H1 (cell line): Measurements from ENCODE around the gene PXDN. TPM values are rescaled to one million over a fixed set of nuclear protein-coding genes. Genes with fewer than 3 reads are reported as not detected.

Source experiments
- BCL11A ChIP-seq, 2 experiments: IDR thresholded peaks; one replicate each; pipeline ENCODE4 v1.6.1; 2011; ENCODE audit warnings: low read depth in 2 of 2, low read length in 2 of 2, mild to moderate bottlenecking in 2 of 2
- GTF2F1 ChIP-seq: IDR thresholded peaks from 2 replicates; pipeline ENCODE4 v1.6.1; 2012; ENCODE audit warnings: low read depth, low read length, improper control_type of control experiment, borderline replicate concordance
- JUN ChIP-seq: IDR thresholded peaks from 2 replicates; pipeline ENCODE4 v1.6.1; 2011; ENCODE audit warnings: low read depth, mild to moderate bottlenecking, improper control_type of control experiment, low read length
- POU5F1 ChIP-seq: IDR thresholded peaks from 2 replicates; pipeline ENCODE4 v1.6.1; 2011; ENCODE audit warnings: low read depth, mild to moderate bottlenecking, low read length, moderate library complexity
- SAP30 ChIP-seq: fragments of 300-600 bp; sonication (generic); IDR thresholded peaks from 2 replicates; pipeline ENCODE4 v1.7.1; 2012; ENCODE audit warnings: low read length, moderate library complexity, mild to moderate bottlenecking, inconsistent platforms; ENCODE audit not compliant: insufficient read depth, insufficient replicate concordance
- polyA plus RNA-seq, 7 experiments: library from polyadenylated mRNA; depleted of rRNA in 3 of 7; stranded (reverse) in 5 of 7; unstranded in 2 of 7; fragments of >200 nt in 5 of 7; fragments of 200-250 nt in 2 of 7; gene quantifications; 1 replicate in 5 of 7; 2 replicates in 1 of 7; 4 replicates in 1 of 7; pipeline versions ENCODE4 v1.2.1 to v1.2.3, GENCODE V29; 2011 to 2013; ENCODE audit warnings: missing spikeins in 2 of 7, mixed read lengths in 2 of 7
- total RNA-seq: library from RNA; stranded (reverse); fragmentation: NEBNext Ultra II Directional; extraction: Animal tissue kit (Norgen Biotek cat#: 25700); gene quantifications from 2 replicates; pipeline ENCODE4 v1.2.1, GENCODE V29; 2021

Gene PXDN
- total and polyA plus RNA-seq, 2 of the 8 experiments (the other 6 are each of a cell fraction or from before 2014, with no cell fraction given): 104 to 141 TPM

GRCh38 chr2:1649103-1650084 lies 94.9 kb downstream of the PXDN start (continued):
- no peak for TF ChIP-seq JUN
- TF ChIP-seq BCL11A (IDR thresholded peaks at IDR 0.05; ENCODE audit: low read depth in 2 of 2, low read length in 2 of 2): no peak
- no peak for TF ChIP-seq SAP30
- TF ChIP-seq POU5F1: no peak
- no peak for TF ChIP-seq GTF2F1
- TF ChIP-seq, all 59 proteins: peak for 0
